Smooth muscle cell (in vitro differentiated cells): ENCODE data around the gene TSC22D1. TPM values are rescaled to one million over a fixed set of nuclear protein-coding genes. Genes with fewer than 3 reads are reported as not detected.

ENCODE experiments used
- DNase-seq: peaks from one replicate; lab custom pipeline; 2025; ENCODE audit not compliant: unreplicated experiment; lab: John Stamatoyannopoulos, UW
- H2AFZ ChIP-seq: fragments of 200-600 bp; sonication (generic); 2 replicates; pipeline ENCODE4 v1.6.0; 2016; ENCODE audit warnings: antibody characterized with exemption, low read depth, mild to moderate bottlenecking
- H3F3A ChIP-seq: fragments of 200-600 bp; sonication (generic); 2 replicates; pipeline ENCODE4 v1.6.0; 2017; ENCODE audit warnings: antibody characterized with exemption, low read depth
- H3K27ac ChIP-seq: fragments of 200-600 bp; sonication (generic); 2 replicates; pipeline ENCODE4 v1.5.1; 2016; ENCODE audit warnings: low read depth, mild to moderate bottlenecking
- H3K27me3 ChIP-seq: fragments of 200-600 bp; sonication (generic); 2 replicates; pipeline ENCODE4 v1.6.1; 2016; ENCODE audit warnings: low read depth, mild to moderate bottlenecking
- H3K36me3 ChIP-seq: fragments of 200-600 bp; sonication (generic); 2 replicates; pipeline ENCODE4 v1.5.1; 2016; ENCODE audit warnings: low read depth
- H3K4me1 ChIP-seq: fragments of 200-600 bp; sonication (generic); 2 replicates; pipeline ENCODE4 v1.5.1; 2016; ENCODE audit warnings: low read depth
- H3K4me2 ChIP-seq: fragments of 200-600 bp; sonication (generic); 2 replicates; pipeline ENCODE4 v1.6.0; 2016; ENCODE audit warnings: mild to moderate bottlenecking
- H3K4me3 ChIP-seq: fragments of 200-600 bp; sonication (generic); 2 replicates; pipeline ENCODE4 v1.5.1; 2016; ENCODE audit warnings: mild to moderate bottlenecking
- H3K79me2 ChIP-seq: fragments of 200-600 bp; sonication (generic); 2 replicates; pipeline ENCODE4 v1.6.0; 2016; ENCODE audit warnings: low read depth, mild to moderate bottlenecking
- H3K9ac ChIP-seq: fragments of 200-600 bp; sonication (generic); 2 replicates; pipeline ENCODE4 v1.6.0; 2016; ENCODE audit warnings: low read depth
- H3K9me3 ChIP-seq: fragments of 200-600 bp; sonication (generic); replicated peaks from 2 replicates; pipeline ENCODE4 v1.5.1; 2016; ENCODE audit warnings: low read depth
- H4K20me1 ChIP-seq: fragments of 200-600 bp; sonication (generic); 2 replicates; pipeline ENCODE4 v1.6.0; 2016; ENCODE audit warnings: low read depth
- CTCF ChIP-seq: fragments of 200-600 bp; sonication (generic); IDR thresholded peaks from 2 replicates; pipeline ENCODE4 v1.5.1; 2017; ENCODE audit warnings: borderline replicate concordance, mild to moderate bottlenecking, antibody characterized with exemption; ENCODE audit not compliant: insufficient read depth, poor library complexity, severe bottlenecking
- whole genome bisulfite sequencing: methylation state at CpG from one replicate; pipeline ENCODE4 v1.1.7; 2016; ENCODE audit warnings: low lambda C conversion rate; 5-methylcytosine and 5-hydroxymethylcytosine counted together
- polyA plus RNA-seq: library from polyadenylated mRNA; unstranded; fragments of >200 nt; fragmentation: Nextera tagmentation; extraction: Ambion mirVana; gene quantifications from 2 replicates; pipeline ENCODE4 v1.2.1, GENCODE V29; 2016
- total RNA-seq: library from RNA; depleted of rRNA; stranded (reverse); fragments of >200 nt; gene quantifications from 2 replicates; pipeline ENCODE4 v1.2.3, GENCODE V29; 2014

The TSC22D1 gene
- total and polyA plus RNA-seq, 2 experiments from 2014 or later = 117 to 159 TPM

GRCh38 chr13:44498969-44499368 is 77.2 kb downstream of the TSC22D1 start:
- no peak for DNase-seq
- H3K4me3 ChIP-seq = no peak overlapping the region
- no peaks in the 10 kb centered on the region for H3K27me3 ChIP-seq
- H2AFZ ChIP-seq = no peak overlapping the region
- peaks cover 5% of the 10 kb centered on the region for H3K36me3 ChIP-seq
- H3K9ac ChIP-seq = no peak overlapping the region
- H3K79me2 ChIP-seq = no peaks in the 10 kb centered on the region
- no peaks in the 10 kb centered on the region for H3F3A ChIP-seq
- TF ChIP-seq CTCF = no peak
- H3K4me2 ChIP-seq = no peak overlapping the region
- H4K20me1 ChIP-seq = peaks cover 3% of the 10 kb centered on the region
- H3K27ac ChIP-seq = no peak overlapping the region
- no peaks in the 10 kb centered on the region for H3K9me3 ChIP-seq
- no peaks in the 10 kb centered on the region for H3K4me1 ChIP-seq

- H2AFZ ChIP-seq = no peak overlapping the region
- no peak overlapping the region for H3K4me3 ChIP-seq
- no peak overlapping the region for H3K9ac ChIP-seq
- 96% methylated on average over 3 of the region's 3 CpGs for WGBS
- peaks cover 5% of the 10 kb centered on the region for H3K36me3 ChIP-seq
- no peaks in the 10 kb centered on the region for H3K79me2 ChIP-seq
- H3K27me3 ChIP-seq = no peaks in the 10 kb centered on the region
- DNase-seq = no peak
- H3F3A ChIP-seq = no peaks in the 10 kb centered on the region
- H3K4me1 ChIP-seq = no peaks in the 10 kb centered on the region
- no peak overlapping the region for H3K27ac ChIP-seq
- H3K4me2 ChIP-seq = no peak overlapping the region
- H4K20me1 ChIP-seq = peaks cover 8% of the 10 kb centered on the region
- no peak for TF ChIP-seq CTCF
- H3K9me3 ChIP-seq = no peaks in the 10 kb centered on the region
Measured at GRCh38 chr13:44498502-44498901, 77.6 kb downstream of the TSC22D1 start.

GRCh38 chr13:44497801-44498200 is 78.3 kb downstream of the TSC22D1 start:
- Histone ChIP-seq H3K79me2 (no peaks in the 10 kb centered on the region), H3K9ac (no peak overlapping the region), H3K27ac (no peak overlapping the region), H3K4me3 (no peak overlapping the region), H3F3A (no peaks in the 10 kb centered on the region), H3K4me1 (no peaks in the 10 kb centered on the region), H3K27me3 (no peaks in the 10 kb centered on the region), H3K36me3 (peaks cover 5% of the 10 kb centered on the region), H3K4me2 (no peak overlapping the region), H3K9me3 (no peaks in the 10 kb centered on the region), H2AFZ (no peak overlapping the region), H4K20me1 (peaks cover 8% of the 10 kb centered on the region)
- TF ChIP-seq CTCF = no peak
- DNase-seq = no peak

GRCh38 chr13:44493213-44493812 is 82.8 kb downstream of the TSC22D1 start:
- H3K4me2 ChIP-seq = no peak overlapping the region
- H2AFZ ChIP-seq = no peak overlapping the region
- H3F3A ChIP-seq = no peaks in the 10 kb centered on the region
- no peak for DNase-seq
- peaks cover 5% of the 10 kb centered on the region for H3K36me3 ChIP-seq
- H4K20me1 ChIP-seq = peaks cover 5% of the 10 kb centered on the region
- H3K4me1 ChIP-seq = no peaks in the 10 kb centered on the region
- H3K4me3 ChIP-seq = no peak overlapping the region
- H3K79me2 ChIP-seq = no peaks in the 10 kb centered on the region
- H3K9me3 ChIP-seq = no peaks in the 10 kb centered on the region
- 74% methylated on average over 3 of the region's 3 CpGs for WGBS
- H3K9ac ChIP-seq = no peak overlapping the region
- H3K27ac ChIP-seq = no peak overlapping the region
- TF ChIP-seq CTCF = no peak
- no peaks in the 10 kb centered on the region for H3K27me3 ChIP-seq
